COLO668 (cell line): ENCODE results near the gene CNTNAP2.

Experiments used
- DNase-seq: peaks from one replicate; lab custom pipeline; 2025; ENCODE audit not compliant: unreplicated experiment; lab: John Stamatoyannopoulos, UW

The CNTNAP2 gene

GRCh38 chr7:147193476-147193875 lies 1076.9 kb downstream of the CNTNAP2 start:
- DNase-seq, result no peak

- peak; percentile 35 for DNase-seq
These were observed 1079.9 kb downstream of the CNTNAP2 start for GRCh38 chr7:147196481-147196880.

GRCh38 chr7:147197006-147197405 lies 1080.4 kb downstream of the CNTNAP2 start:
- DNase-seq, result no peak

GRCh38 chr7:147199868-147200267 lies 1083.3 kb downstream of the CNTNAP2 start:
- DNase-seq, result no peak

- DNase-seq, result no peak
These were observed 1091.4 kb downstream of the CNTNAP2 start for GRCh38 chr7:147207988-147208387.

- no peak for DNase-seq
These were observed 1114.7 kb downstream of the CNTNAP2 start for GRCh38 chr7:147231275-147231674.

GRCh38 chr7:147235645-147236382 lies 1119.2 kb downstream of the CNTNAP2 start:
- DNase-seq, result no peak

GRCh38 chr7:147240468-147240867 lies 1123.9 kb downstream of the CNTNAP2 start:
- no peak for DNase-seq

GRCh38 chr7:147245274-147245673 lies 1128.7 kb downstream of the CNTNAP2 start:
- DNase-seq, result peak; percentile 50

GRCh38 chr7:147249956-147250355 lies 1133.4 kb downstream of the CNTNAP2 start:
- no peak for DNase-seq

GRCh38 chr7:147251751-147252325 lies 1135.2 kb downstream of the CNTNAP2 start:
- no peak for DNase-seq

GRCh38 chr7:147261693-147262092 lies 1145.1 kb downstream of the CNTNAP2 start:
- DNase-seq, result no peak

GRCh38 chr7:147265528-147265927 lies 1148.9 kb downstream of the CNTNAP2 start:
- DNase-seq, result no peak

GRCh38 chr7:147276106-147276505 lies 1159.5 kb downstream of the CNTNAP2 start:
- no peak for DNase-seq

- peak; percentile 31 for DNase-seq
These were observed 1160.3 kb downstream of the CNTNAP2 start for GRCh38 chr7:147276783-147277370.

GRCh38 chr7:147279514-147279913 lies 1162.9 kb downstream of the CNTNAP2 start:
- peak; percentile 13 for DNase-seq

- DNase-seq, result no peak
These were observed 1163.4 kb downstream of the CNTNAP2 start for GRCh38 chr7:147279964-147280374.

- no peak for DNase-seq
These were observed 1165.6 kb downstream of the CNTNAP2 start for GRCh38 chr7:147282204-147282603.

- no peak for DNase-seq
These were observed 1179.6 kb downstream of the CNTNAP2 start for GRCh38 chr7:147296201-147296600.

- no peak for DNase-seq
These were observed 1180.4 kb downstream of the CNTNAP2 start for GRCh38 chr7:147296986-147297385.

- peak; percentile 17 for DNase-seq
These were observed 1182.0 kb downstream of the CNTNAP2 start for GRCh38 chr7:147298611-147299043.

- DNase-seq, result no peak
These were observed 1183.7 kb downstream of the CNTNAP2 start for GRCh38 chr7:147300293-147300692.
